Measurements from ENCODE around the gene FRMPD2. TPM values are rescaled to one million over a fixed set of nuclear protein-coding genes. Genes with fewer than 3 reads are reported as not detected.

FRMPD2 gene
- total RNA-seq, 1 experiment from 2014 or later, result 0.30 TPM

- no peak overlapping the region for H2AFZ ChIP-seq (ENCODE audit: low read depth, low read length, poor library complexity, severe bottlenecking)
- BruUV-seq (replicated peaks), result no TSS peak
- no peaks in the 10 kb centered on the region for H3K36me3 ChIP-seq (ENCODE audit: control insufficient read depth in 1 of 2, insufficient read depth in 2 of 2, low read length in 2 of 2)
- H3K79me2 ChIP-seq (ENCODE audit: insufficient read depth, low read length), result no peaks in the 10 kb centered on the region
- H3K9me2 ChIP-seq (ENCODE audit: insufficient read depth), result no peaks in the 10 kb centered on the region
- H3K27me3 ChIP-seq (ENCODE audit: insufficient read depth, low read length), result no peaks in the 10 kb centered on the region
- ChIA-PET CTCF (no interaction called here), RAD21 (ENCODE audit: low non-redundant PET in 1 of 2, low total read pairs in 2 of 2, uncharacterized antibody in 2 of 2, unreplicated experiment in 2 of 2) (no interaction called here), POLR2A (interaction anchor here (0.6 kb wide), 1 partner anchor 51 kb away, joined by 3 read pairs; no protein-coding TSS in a partner anchor)
- no peak overlapping the region for H3K4me2 ChIP-seq (ENCODE audit: low read length)
- ATAC-seq, result no peak
- no peak overlapping the region for H3K27ac ChIP-seq (ENCODE audit: low read depth, low read length)
- H3K9ac ChIP-seq (ENCODE audit: low read length), result no peak overlapping the region
- intact Hi-C loops (cut with micrococcal nuclease), result no loop called here
- no peaks in the 10 kb centered on the region for H3K4me1 ChIP-seq (ENCODE audit: control insufficient read depth in 1 of 2, insufficient read depth in 2 of 2, low read length in 2 of 2)
- H4K20me1 ChIP-seq (ENCODE audit: insufficient read depth), result no peaks in the 10 kb centered on the region
- H3K9me3 ChIP-seq (ENCODE audit: control insufficient read depth in 1 of 2, insufficient read depth in 1 of 2, low read depth in 1 of 2, low read length in 2 of 2), result no peaks in the 10 kb centered on the region
- no peak overlapping the region for H3K4me3 ChIP-seq (replicated peaks in 1 of 2; ENCODE audit: low read depth in 1 of 2, low read length in 2 of 2)
- no peak for TF ChIP-seq TCF7L2 (IDR thresholded peaks at IDR 0.05; ENCODE audit: borderline replicate concordance, extremely low read depth, insufficient read depth, insufficient read length)
- no peak for TF ChIP-seq EZH2phosphoT487 (IDR thresholded peaks at IDR 0.05; ENCODE audit: borderline replicate concordance)
- TF ChIP-seq ELF1 (IDR thresholded peaks at IDR 0.05; ENCODE audit: borderline replicate concordance, low read depth), result no peak
- TF ChIP-seq CTCF (IDR thresholded peaks at IDR 0.05 in 2 of 3, conservative IDR thresholded peaks at IDR 0.05 in 1 of 3; ENCODE audit: borderline replicate concordance in 1 of 3, insufficient read depth in 1 of 3, low read depth in 2 of 3, low read length in 2 of 3), result no peak
- TF ChIP-seq CEBPB (IDR thresholded peaks at IDR 0.05; ENCODE audit: low read depth), result no peak
- TF ChIP-seq POLR2AphosphoS5 (IDR thresholded peaks at IDR 0.05; ENCODE audit: low read depth, low read length), result no peak
- TF ChIP-seq, protein P1, sequence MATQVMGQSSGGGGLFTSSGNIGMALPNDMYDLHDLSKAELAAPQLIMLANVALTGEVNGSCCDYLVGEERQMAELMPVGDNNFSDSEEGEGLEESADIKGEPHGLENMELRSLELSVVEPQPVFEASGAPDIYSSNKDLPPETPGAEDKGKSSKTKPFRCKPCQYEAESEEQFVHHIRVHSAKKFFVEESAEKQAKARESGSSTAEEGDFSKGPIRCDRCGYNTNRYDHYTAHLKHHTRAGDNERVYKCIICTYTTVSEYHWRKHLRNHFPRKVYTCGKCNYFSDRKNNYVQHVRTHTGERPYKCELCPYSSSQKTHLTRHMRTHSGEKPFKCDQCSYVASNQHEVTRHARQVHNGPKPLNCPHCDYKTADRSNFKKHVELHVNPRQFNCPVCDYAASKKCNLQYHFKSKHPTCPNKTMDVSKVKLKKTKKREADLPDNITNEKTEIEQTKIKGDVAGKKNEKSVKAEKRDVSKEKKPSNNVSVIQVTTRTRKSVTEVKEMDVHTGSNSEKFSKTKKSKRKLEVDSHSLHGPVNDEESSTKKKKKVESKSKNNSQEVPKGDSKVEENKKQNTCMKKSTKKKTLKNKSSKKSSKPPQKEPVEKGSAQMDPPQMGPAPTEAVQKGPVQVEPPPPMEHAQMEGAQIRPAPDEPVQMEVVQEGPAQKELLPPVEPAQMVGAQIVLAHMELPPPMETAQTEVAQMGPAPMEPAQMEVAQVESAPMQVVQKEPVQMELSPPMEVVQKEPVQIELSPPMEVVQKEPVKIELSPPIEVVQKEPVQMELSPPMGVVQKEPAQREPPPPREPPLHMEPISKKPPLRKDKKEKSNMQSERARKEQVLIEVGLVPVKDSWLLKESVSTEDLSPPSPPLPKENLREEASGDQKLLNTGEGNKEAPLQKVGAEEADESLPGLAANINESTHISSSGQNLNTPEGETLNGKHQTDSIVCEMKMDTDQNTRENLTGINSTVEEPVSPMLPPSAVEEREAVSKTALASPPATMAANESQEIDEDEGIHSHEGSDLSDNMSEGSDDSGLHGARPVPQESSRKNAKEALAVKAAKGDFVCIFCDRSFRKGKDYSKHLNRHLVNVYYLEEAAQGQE (IDR thresholded peaks at IDR 0.05; ENCODE audit: low read depth), result no peak
- no peak for TF ChIP-seq FOSL1 (IDR thresholded peaks at IDR 0.05; ENCODE audit: low read depth)
- no peak for TF ChIP-seq SIN3A (IDR thresholded peaks at IDR 0.05; ENCODE audit: low read depth)
- TF ChIP-seq EZH2 (IDR thresholded peaks at IDR 0.05), result no peak
- TF ChIP-seq YY1 (IDR thresholded peaks at IDR 0.05; ENCODE audit: extremely low read depth, insufficient replicate concordance, low read depth, low read length), result no peak
- TF ChIP-seq EGR1 (IDR thresholded peaks at IDR 0.05; ENCODE audit: low read depth), result no peak
- TF ChIP-seq RAD21 (IDR thresholded peaks at IDR 0.05; ENCODE audit: low read depth), result no peak
- DNase-seq (ENCODE audit: low read depth, low spot score), result no peak
Measured at GRCh38 chr10:48236199-48236621, 38.3 kb downstream of the FRMPD2 start.
